NCI-H2171 treated with DMSO at 0.1 percent for 48 hours (cell line): ENCODE data around the gene MAP3K21.

Source experiments
- DNase-seq: peaks from one replicate; lab custom pipeline; 2025; lab: John Stamatoyannopoulos, UW

MAP3K21 gene

GRCh38 chr1:233359431-233359830, 31.9 kb downstream of the MAP3K21 start:
- DNase-seq, result no peak

- DNase-seq, result no peak
Observed at GRCh38 chr1:233359905-233360304, 32.4 kb downstream of the MAP3K21 start.

- DNase-seq, result no peak
Observed at GRCh38 chr1:233360525-233361102, 33.1 kb downstream of the MAP3K21 start.

- DNase-seq, result no peak
Observed at GRCh38 chr1:233361876-233362275, 34.4 kb downstream of the MAP3K21 start.

GRCh38 chr1:233362743-233363142, 35.2 kb downstream of the MAP3K21 start:
- no peak for DNase-seq

GRCh38 chr1:233364026-233364425, 36.5 kb downstream of the MAP3K21 start:
- DNase-seq, result no peak

GRCh38 chr1:233364695-233365539, 37.4 kb downstream of the MAP3K21 start:
- DNase-seq, result peak; percentile 55

- no peak for DNase-seq
Observed at GRCh38 chr1:233366575-233366974, 39.1 kb downstream of the MAP3K21 start.

GRCh38 chr1:233367057-233367803, 39.7 kb downstream of the MAP3K21 start:
- no peak for DNase-seq

GRCh38 chr1:233368106-233368788, 40.7 kb downstream of the MAP3K21 start:
- no peak for DNase-seq

- DNase-seq, result no peak
Observed at GRCh38 chr1:233368789-233369130, 41.2 kb downstream of the MAP3K21 start.

- DNase-seq, result no peak
Observed at GRCh38 chr1:233372218-233373120, 44.9 kb downstream of the MAP3K21 start.

GRCh38 chr1:233373226-233373625, 45.7 kb downstream of the MAP3K21 start:
- no peak for DNase-seq

- no peak for DNase-seq
Observed at GRCh38 chr1:233375653-233376052, 48.1 kb downstream of the MAP3K21 start.

- DNase-seq, result no peak
Observed at GRCh38 chr1:233376382-233377110, 49.0 kb downstream of the MAP3K21 start.

GRCh38 chr1:233379869-233380438, 52.4 kb downstream of the MAP3K21 start:
- no peak for DNase-seq

- DNase-seq, result no peak
Observed at GRCh38 chr1:233381806-233382205, 54.3 kb downstream of the MAP3K21 start.

GRCh38 chr1:233383984-233384383, 56.5 kb downstream of the MAP3K21 start:
- no peak for DNase-seq

- no peak for DNase-seq
Observed at GRCh38 chr1:233386336-233386735, 58.8 kb downstream of the MAP3K21 start.

GRCh38 chr1:233387585-233387984, 60.1 kb downstream of the MAP3K21 start:
- DNase-seq, result no peak
